Fibroblast of the aortic adventitia (primary cell): ENCODE measurements around the gene NHLRC4. TPM values are rescaled to one million over a fixed set of nuclear protein-coding genes. Genes with fewer than 3 reads are reported as not detected.

Experiments used
- DNase-seq: peaks from one replicate; pipeline ENCODE4 v3.0.0-alpha.2; 2010; ENCODE audit warnings: low read depth
- H3K4me3 ChIP-seq: 2 replicates; pipeline ENCODE4 v1.5.1; 2011; ENCODE audit warnings: low read depth, mild to moderate bottlenecking, control low read depth, low read length, moderate library complexity
- total RNA-seq: library from RNA; depleted of rRNA; stranded (reverse); fragments of >200 nt; gene quantifications from 2 replicates; pipeline ENCODE4 v1.2.3, GENCODE V29; 2012; ENCODE audit warnings: low replicate concordance
- TF ChIP-seq, protein P1 (sequence below): IDR thresholded peaks from 2 replicates; pipeline ENCODE4 v1.5.1; 2011; ENCODE audit warnings: mild to moderate bottlenecking, low read length, control low read depth, inconsistent platforms; ENCODE audit not compliant: insufficient read depth

NHLRC4 gene
- total RNA-seq, 1 donor: 2.0 TPM

- H3K4me3 ChIP-seq: no peak overlapping the region
- TF ChIP-seq, protein P1, sequence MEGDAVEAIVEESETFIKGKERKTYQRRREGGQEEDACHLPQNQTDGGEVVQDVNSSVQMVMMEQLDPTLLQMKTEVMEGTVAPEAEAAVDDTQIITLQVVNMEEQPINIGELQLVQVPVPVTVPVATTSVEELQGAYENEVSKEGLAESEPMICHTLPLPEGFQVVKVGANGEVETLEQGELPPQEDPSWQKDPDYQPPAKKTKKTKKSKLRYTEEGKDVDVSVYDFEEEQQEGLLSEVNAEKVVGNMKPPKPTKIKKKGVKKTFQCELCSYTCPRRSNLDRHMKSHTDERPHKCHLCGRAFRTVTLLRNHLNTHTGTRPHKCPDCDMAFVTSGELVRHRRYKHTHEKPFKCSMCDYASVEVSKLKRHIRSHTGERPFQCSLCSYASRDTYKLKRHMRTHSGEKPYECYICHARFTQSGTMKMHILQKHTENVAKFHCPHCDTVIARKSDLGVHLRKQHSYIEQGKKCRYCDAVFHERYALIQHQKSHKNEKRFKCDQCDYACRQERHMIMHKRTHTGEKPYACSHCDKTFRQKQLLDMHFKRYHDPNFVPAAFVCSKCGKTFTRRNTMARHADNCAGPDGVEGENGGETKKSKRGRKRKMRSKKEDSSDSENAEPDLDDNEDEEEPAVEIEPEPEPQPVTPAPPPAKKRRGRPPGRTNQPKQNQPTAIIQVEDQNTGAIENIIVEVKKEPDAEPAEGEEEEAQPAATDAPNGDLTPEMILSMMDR: no peak
- no peak for DNase-seq
Observed at GRCh38 chr16:578232-578869, 11.5 kb downstream of the NHLRC4 start.

GRCh38 chr16:578870-579405 is 12.1 kb downstream of the NHLRC4 start:
- peak; percentile 72 for DNase-seq
- TF ChIP-seq, protein P1: peak; percentile 88
- no peak overlapping the region for H3K4me3 ChIP-seq

DNA sequence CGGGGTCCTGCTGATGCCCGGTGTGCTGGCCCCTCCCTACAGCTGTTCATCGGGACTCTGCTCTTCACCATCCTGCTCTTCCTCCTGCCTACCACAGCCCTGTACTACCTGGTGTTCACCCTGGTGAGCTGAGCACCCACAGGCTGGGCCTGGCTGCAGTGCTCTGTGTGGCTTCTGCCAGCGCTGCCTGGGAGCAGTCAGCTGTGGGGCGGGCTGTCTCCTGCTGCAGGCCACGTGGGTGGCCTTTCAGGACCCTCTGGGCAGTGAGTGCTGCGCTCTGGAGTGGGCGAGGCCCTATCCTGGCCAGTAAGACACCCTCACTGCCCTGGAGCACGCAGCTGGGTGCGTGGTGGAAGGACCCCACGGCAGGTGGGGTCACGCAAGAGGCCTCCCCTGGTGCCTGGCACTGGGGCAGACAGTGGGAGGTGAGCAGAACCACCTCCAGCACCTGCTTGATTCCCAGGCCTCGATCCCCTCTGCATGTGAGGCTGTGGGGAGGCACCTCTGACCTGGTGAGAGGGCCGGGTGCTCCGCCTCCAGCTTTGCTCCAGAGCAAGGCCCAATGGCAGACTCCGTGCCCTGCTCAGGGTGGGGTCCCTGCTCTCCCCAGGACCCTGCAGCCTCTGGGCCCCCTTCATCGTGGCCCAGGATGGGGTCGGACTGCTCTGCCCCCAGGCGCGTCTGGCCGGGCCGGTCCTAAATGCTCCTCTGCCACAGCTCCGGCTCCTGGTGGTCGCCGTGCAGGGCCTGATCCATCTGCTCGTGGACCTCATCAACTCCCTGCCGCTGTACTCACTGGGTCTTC is 13.5 kb downstream of the NHLRC4 start:
- DNase-seq: no peak
- TF ChIP-seq, protein P1: no peak

DNA sequence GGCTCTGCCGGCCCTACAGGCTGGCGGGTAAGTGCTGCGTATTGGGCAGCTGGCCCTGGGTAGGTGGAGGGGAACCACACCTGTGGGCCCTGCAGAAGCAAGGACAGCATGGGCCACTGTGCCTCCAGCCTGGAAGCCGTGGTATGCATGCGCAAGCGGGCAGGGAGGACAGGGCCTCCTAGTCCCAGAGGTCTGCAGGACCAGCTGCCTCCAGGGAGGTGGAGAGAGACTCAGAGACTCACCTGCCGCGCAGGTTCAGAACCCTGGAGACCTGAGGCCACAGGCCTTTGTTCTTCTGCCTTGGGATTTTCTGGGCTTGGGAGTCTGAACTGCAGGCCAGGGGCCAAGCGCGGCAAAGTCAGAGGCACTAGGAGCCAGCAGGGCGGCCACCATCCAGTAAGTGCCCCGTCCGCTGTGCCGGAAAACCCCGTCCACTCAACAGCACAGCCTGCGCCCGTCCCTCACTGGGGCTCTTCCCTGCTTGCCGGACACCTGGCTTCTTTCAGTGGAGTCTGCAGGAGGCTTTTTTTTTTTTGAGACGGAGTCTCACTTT is 14.2 kb downstream of the NHLRC4 start:
- no peak overlapping the region for H3K4me3 ChIP-seq
- TF ChIP-seq, protein P1: no peak
- no peak for DNase-seq

More for the DNA sequence above, 13.5 kb downstream of the NHLRC4 start:
- no peak overlapping the region for H3K4me3 ChIP-seq

- DNase-seq: no peak
- TF ChIP-seq, protein P1: no peak
- no peak overlapping the region for H3K4me3 ChIP-seq
Observed at GRCh38 chr16:582218-582613, 15.4 kb downstream of the NHLRC4 start.

GRCh38 chr16:582614-583331 is 16.0 kb downstream of the NHLRC4 start:
- H3K4me3 ChIP-seq: no peak overlapping the region
- TF ChIP-seq, protein P1: no peak
- no peak for DNase-seq
